HG02623 (cell line): ENCODE data around the gene KCNJ15.

Experiments
- ATAC-seq: cut with Tn5 transposase; IDR thresholded peaks from one replicate; pipeline ENCODE4 v1.9.1; 2021; ENCODE audit warnings: moderate library complexity; ENCODE audit not compliant: unreplicated experiment

Gene KCNJ15

GRCh38 chr21:38325216-38325615 is 68.4 kb downstream of the KCNJ15 start:
- no peak for ATAC-seq

GRCh38 chr21:38325731-38326420 is 69.1 kb downstream of the KCNJ15 start:
- no peak for ATAC-seq

- no peak for ATAC-seq
Measured at GRCh38 chr21:38326429-38326828, 69.6 kb downstream of the KCNJ15 start.

GRCh38 chr21:38326899-38327298 is 70.1 kb downstream of the KCNJ15 start:
- ATAC-seq: no peak

GRCh38 chr21:38327984-38328383 is 71.2 kb downstream of the KCNJ15 start:
- no peak for ATAC-seq

GRCh38 chr21:38329162-38329561 is 72.4 kb downstream of the KCNJ15 start:
- no peak for ATAC-seq

- ATAC-seq: no peak
Measured at GRCh38 chr21:38330666-38331065, 73.9 kb downstream of the KCNJ15 start.

GRCh38 chr21:38333301-38334272 is 76.8 kb downstream of the KCNJ15 start:
- no peak for ATAC-seq

- no peak for ATAC-seq
Measured at GRCh38 chr21:38334866-38335265, 78.1 kb downstream of the KCNJ15 start.

- ATAC-seq: no peak
Measured at GRCh38 chr21:38337793-38338192, 81.0 kb downstream of the KCNJ15 start.

- ATAC-seq: no peak
Measured at GRCh38 chr21:38340131-38340530, 83.3 kb downstream of the KCNJ15 start.

- ATAC-seq: no peak
Measured at GRCh38 chr21:38341546-38342012, 84.8 kb downstream of the KCNJ15 start.

- no peak for ATAC-seq
Measured at GRCh38 chr21:38342739-38343138, 85.9 kb downstream of the KCNJ15 start.

GRCh38 chr21:38343691-38344090 is 86.9 kb downstream of the KCNJ15 start:
- ATAC-seq: no peak

- ATAC-seq: no peak
Measured at GRCh38 chr21:38346286-38346685, 89.5 kb downstream of the KCNJ15 start.

GRCh38 chr21:38349111-38349746 is 92.4 kb downstream of the KCNJ15 start:
- ATAC-seq: no peak

GRCh38 chr21:38349977-38350376 is 93.2 kb downstream of the KCNJ15 start:
- no peak for ATAC-seq

- no peak for ATAC-seq
Measured at GRCh38 chr21:38350684-38351083, 93.9 kb downstream of the KCNJ15 start.

- no peak for ATAC-seq
Measured at GRCh38 chr21:38351176-38351959, 94.6 kb downstream of the KCNJ15 start.

- ATAC-seq: no peak
Measured at GRCh38 chr21:38351961-38352521, 95.2 kb downstream of the KCNJ15 start.
